ENCODE results near the gene KIF16B. TPM values are rescaled to one million over a fixed set of nuclear protein-coding genes. Genes with fewer than 3 reads are reported as not detected.

Gene KIF16B
- total and polyA plus RNA-seq, 2 experiments from 2014 or later: 6.5 to 11.1 TPM

GRCh38 chr20:16500197-16500596 is 73.1 kb downstream of the KIF16B start:
- Histone ChIP-seq H3K9me2 (ENCODE audit: insufficient read depth) (no peaks in the 10 kb centered on the region), H3K4me3 (no peak overlapping the region), H3K36me3 (ENCODE audit: insufficient read depth) (no peaks in the 10 kb centered on the region), H3K27me3 (ENCODE audit: insufficient read depth) (no peaks in the 10 kb centered on the region), H2AFZ (no peak overlapping the region), H3K4me2 (no peak overlapping the region), H4K20me1 (replicated peaks; ENCODE audit: insufficient read depth) (no peaks in the 10 kb centered on the region), H3K27ac (ENCODE audit: low read depth) (no peak overlapping the region), H3K4me1 (ENCODE audit: insufficient read depth) (no peaks in the 10 kb centered on the region), H3F3A (replicated peaks; ENCODE audit: low read depth) (no peaks in the 10 kb centered on the region), H3K79me2 (replicated peaks; ENCODE audit: insufficient read depth) (no peaks in the 10 kb centered on the region)
- no peak for TF ChIP-seq JUNB (IDR thresholded peaks at IDR 0.05; ENCODE audit: unreplicated experiment)
- no peak for TF ChIP-seq ZNF462 (CRISPR knock-in tag; IDR thresholded peaks at IDR 0.05)
- no peak for TF ChIP-seq CTCF (conservative IDR thresholded peaks at IDR 0.05; ENCODE audit: low read depth in 2 of 2)
- TF ChIP-seq ZNF331 (CRISPR knock-in tag; IDR thresholded peaks at IDR 0.05; ENCODE audit: low read depth): no peak
- no peak for TF ChIP-seq CREB1 (CRISPR knock-in tag; IDR thresholded peaks at IDR 0.05; ENCODE audit: low read depth)
- TF ChIP-seq EZH2phosphoT487 (IDR thresholded peaks at IDR 0.05; ENCODE audit: unreplicated experiment): no peak
- no peak for TF ChIP-seq POLR2AphosphoS5 (IDR thresholded peaks at IDR 0.05; ENCODE audit: low read depth)
- TF ChIP-seq EZH2 (IDR thresholded peaks at IDR 0.05; ENCODE audit: low read depth, unreplicated experiment): no peak
- no peaks in the 10 kb centered on the region for H3K27me3 Mint-ChIP-seq (ENCODE audit: insufficient read depth, low read depth, poor library complexity)
- H3K27ac Mint-ChIP-seq: no peak overlapping the region
- peaks cover 3% of the 10 kb centered on the region; the same call in 1 of the 3 replicates for H3K4me1 Mint-ChIP-seq
- DNase-seq (ENCODE audit: low spot score): no peak
- peaks cover 3% of the 10 kb centered on the region; the same call in 1 of the 3 replicates for H3K36me3 Mint-ChIP-seq (ENCODE audit: low read depth)
- no peak overlapping the region for H3K4me3 Mint-ChIP-seq
- no peaks in the 10 kb centered on the region for H3K9me3 Mint-ChIP-seq
- ATAC-seq: no peak

Measured in GM23338 (cell line).